ENCODE results near the gene IPMK.

DNA sequence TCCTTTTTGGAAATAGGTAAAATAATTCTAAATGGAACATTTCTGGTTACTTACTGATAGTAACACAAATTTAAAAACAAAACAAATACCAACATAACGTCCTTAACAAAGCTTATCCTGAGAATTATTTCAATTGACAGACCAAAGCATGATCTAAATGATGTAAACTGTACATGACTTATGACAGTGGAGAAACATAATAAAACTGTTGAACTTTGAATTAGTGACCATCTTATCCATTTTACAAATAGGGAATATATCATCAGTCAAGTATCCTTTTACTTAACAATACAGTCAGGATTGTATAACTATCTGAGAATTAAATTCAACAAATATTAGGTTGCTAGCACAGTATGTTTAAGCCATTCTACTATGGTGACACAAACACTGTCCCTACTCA, 2.4 kb downstream of the IPMK start:
- TF ChIP-seq, protein P1, sequence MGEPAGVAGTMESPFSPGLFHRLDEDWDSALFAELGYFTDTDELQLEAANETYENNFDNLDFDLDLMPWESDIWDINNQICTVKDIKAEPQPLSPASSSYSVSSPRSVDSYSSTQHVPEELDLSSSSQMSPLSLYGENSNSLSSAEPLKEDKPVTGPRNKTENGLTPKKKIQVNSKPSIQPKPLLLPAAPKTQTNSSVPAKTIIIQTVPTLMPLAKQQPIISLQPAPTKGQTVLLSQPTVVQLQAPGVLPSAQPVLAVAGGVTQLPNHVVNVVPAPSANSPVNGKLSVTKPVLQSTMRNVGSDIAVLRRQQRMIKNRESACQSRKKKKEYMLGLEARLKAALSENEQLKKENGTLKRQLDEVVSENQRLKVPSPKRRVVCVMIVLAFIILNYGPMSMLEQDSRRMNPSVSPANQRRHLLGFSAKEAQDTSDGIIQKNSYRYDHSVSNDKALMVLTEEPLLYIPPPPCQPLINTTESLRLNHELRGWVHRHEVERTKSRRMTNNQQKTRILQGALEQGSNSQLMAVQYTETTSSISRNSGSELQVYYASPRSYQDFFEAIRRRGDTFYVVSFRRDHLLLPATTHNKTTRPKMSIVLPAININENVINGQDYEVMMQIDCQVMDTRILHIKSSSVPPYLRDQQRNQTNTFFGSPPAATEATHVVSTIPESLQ (CRISPR knock-in tag; IDR thresholded peaks at IDR 0.05) = no peak
- TF ChIP-seq IRF2 (CRISPR knock-in tag; IDR thresholded peaks at IDR 0.05; ENCODE audit: borderline replicate concordance, low read depth) = no peak
- TF ChIP-seq, protein P2, sequence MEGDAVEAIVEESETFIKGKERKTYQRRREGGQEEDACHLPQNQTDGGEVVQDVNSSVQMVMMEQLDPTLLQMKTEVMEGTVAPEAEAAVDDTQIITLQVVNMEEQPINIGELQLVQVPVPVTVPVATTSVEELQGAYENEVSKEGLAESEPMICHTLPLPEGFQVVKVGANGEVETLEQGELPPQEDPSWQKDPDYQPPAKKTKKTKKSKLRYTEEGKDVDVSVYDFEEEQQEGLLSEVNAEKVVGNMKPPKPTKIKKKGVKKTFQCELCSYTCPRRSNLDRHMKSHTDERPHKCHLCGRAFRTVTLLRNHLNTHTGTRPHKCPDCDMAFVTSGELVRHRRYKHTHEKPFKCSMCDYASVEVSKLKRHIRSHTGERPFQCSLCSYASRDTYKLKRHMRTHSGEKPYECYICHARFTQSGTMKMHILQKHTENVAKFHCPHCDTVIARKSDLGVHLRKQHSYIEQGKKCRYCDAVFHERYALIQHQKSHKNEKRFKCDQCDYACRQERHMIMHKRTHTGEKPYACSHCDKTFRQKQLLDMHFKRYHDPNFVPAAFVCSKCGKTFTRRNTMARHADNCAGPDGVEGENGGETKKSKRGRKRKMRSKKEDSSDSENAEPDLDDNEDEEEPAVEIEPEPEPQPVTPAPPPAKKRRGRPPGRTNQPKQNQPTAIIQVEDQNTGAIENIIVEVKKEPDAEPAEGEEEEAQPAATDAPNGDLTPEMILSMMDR (IDR thresholded peaks at IDR 0.05) = no peak
- no peak for TF ChIP-seq NR1H2 (CRISPR knock-in tag; IDR thresholded peaks at IDR 0.05)
- no peak for TF ChIP-seq FOXJ3 (CRISPR knock-in tag; IDR thresholded peaks at IDR 0.05; ENCODE audit: borderline replicate concordance)
- no peak for TF ChIP-seq TEAD4 (CRISPR knock-in tag; IDR thresholded peaks at IDR 0.05)
- no peak for TF ChIP-seq NR3C1 (CRISPR knock-in tag; conservative IDR thresholded peaks at IDR 0.05; ENCODE audit: low read depth)
- no peak for TF ChIP-seq FOXP1 (CRISPR knock-in tag; IDR thresholded peaks at IDR 0.05; ENCODE audit: borderline replicate concordance)
- no peak for TF ChIP-seq SP1 (CRISPR knock-in tag; conservative IDR thresholded peaks at IDR 0.05)
- TF ChIP-seq, protein P3, sequence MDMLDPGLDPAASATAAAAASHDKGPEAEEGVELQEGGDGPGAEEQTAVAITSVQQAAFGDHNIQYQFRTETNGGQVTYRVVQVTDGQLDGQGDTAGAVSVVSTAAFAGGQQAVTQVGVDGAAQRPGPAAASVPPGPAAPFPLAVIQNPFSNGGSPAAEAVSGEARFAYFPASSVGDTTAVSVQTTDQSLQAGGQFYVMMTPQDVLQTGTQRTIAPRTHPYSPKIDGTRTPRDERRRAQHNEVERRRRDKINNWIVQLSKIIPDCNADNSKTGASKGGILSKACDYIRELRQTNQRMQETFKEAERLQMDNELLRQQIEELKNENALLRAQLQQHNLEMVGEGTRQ (CRISPR knock-in tag; IDR thresholded peaks at IDR 0.05) = no peak
- no peak for TF ChIP-seq ESRRA (CRISPR knock-in tag; IDR thresholded peaks at IDR 0.05; ENCODE audit: borderline replicate concordance)
- TF ChIP-seq, protein P4, sequence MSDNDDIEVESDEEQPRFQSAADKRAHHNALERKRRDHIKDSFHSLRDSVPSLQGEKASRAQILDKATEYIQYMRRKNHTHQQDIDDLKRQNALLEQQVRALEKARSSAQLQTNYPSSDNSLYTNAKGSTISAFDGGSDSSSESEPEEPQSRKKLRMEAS (CRISPR knock-in tag; IDR thresholded peaks at IDR 0.05) = no peak
- TF ChIP-seq, protein P5, sequence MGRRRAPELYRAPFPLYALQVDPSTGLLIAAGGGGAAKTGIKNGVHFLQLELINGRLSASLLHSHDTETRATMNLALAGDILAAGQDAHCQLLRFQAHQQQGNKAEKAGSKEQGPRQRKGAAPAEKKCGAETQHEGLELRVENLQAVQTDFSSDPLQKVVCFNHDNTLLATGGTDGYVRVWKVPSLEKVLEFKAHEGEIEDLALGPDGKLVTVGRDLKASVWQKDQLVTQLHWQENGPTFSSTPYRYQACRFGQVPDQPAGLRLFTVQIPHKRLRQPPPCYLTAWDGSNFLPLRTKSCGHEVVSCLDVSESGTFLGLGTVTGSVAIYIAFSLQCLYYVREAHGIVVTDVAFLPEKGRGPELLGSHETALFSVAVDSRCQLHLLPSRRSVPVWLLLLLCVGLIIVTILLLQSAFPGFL (CRISPR knock-in tag; IDR thresholded peaks at IDR 0.05; ENCODE audit: borderline replicate concordance) = no peak

Data from WTC11 (cell line).